Hematopoietic multipotent progenitor cell treated with erythropoietin and hydrocortisone succinate and interleukin-3 and kit ligand, for 8 days (in vitro differentiated cells): ENCODE measurements around the gene MUCL1.
"Not testable (repeated sequence)": the region's sequence is repeated elsewhere in the genome, so short reads cannot be mapped to it uniquely, and the experiment has no call there.

ENCODE experiments used
- DNase-seq: peaks from one replicate; pipeline ENCODE4 v3.0.0-alpha.2; 2015

MUCL1 gene, protein sequence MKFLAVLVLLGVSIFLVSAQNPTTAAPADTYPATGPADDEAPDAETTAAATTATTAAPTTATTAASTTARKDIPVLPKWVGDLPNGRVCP

DNA sequence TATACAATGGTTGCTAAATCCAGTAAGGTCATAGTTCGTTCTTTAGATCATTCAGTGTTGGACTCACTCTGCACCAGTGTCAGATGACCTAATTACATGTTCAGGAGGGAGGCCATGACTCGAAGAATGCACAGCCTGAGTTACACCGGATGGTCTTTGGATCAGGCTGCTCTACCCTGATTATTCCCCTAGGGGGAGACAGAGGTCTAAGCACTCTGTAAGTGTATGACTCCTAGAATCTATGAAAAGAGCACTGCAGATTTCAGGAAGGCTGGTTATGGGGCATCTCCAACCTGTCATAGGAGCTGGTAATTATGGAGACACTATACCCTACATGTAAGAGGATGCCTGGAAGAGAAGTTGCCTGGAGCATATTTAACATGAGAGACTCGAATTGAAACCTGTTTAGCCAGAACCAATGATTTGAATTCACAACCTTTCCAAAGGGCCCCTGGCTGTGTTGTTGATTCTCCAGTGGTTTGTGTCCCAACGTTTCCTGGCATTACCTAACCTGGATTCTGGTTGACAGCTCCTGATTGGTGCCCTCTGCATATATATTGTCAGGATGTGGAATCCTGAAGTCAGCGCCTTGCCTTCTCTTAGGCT is at the start of gene MUCL1:
Gene MUCL1, plus strand, starts transcription at position 584 of the 606 bp plus-strand sequence. CDS start 67 bp downstream, outside the sequence.
- DNase-seq: peak; percentile 82

DNA sequence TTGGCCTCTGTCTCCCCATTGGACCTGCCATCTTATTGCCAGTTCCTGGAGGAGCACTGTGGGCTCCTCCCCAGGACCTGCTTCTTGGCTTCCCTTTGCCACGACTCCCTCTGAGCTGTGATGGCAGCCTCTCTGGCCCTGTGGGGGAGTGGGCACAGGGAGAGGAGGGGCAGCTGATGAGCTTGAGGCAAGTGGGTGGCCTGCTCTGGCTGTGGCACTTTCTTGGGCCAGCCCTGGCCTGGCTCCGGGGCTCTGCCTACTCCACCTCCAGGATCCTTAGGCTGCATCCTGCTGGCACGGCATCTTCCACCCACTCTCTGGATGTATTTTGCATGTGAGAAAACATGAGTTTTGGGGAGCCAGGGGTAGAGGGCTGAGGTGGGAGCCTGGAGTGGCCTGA is 32.6 kb upstream of the MUCL1 start:
- DNase-seq: no peak

DNA sequence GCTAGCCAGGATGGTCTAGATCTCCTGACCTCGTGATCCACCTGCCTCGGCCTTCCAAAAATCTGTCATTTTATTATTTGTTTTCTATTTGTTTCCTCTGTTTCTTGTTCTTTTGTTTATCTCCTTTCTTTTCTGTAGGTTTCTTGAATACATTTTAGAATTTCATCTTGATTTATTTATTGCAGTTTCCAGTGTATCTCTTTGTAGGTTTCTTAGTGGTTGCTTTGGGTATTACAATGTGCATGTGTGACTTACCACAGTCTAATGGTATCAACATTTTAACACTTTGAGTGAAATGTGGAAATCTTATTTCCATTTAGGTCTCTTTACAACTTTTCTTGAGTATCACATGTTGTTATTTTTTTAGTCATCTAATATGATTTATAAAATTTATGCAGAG is 29.9 kb upstream of the MUCL1 start:
- no peak for DNase-seq

DNA sequence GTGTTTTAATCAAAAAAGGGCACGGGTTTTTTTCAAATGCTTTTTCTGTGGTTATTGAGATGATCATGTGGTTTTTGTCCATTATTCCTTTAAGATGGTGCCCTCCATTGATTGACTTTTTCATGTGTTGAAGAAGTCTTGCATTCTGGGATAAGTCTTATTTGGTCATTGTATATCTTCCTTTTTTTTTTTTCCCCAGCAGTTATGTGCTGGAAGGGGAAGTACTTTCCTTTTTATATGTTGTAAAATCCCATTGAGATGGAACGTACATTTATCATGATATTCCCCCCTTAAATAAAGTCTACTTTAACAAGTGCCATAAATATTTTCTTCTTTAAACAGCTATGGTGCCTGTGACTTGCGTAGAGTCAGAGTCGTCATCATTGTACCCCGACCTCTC is 24.8 kb upstream of the MUCL1 start:
- DNase-seq: no peak

GRCh38 chr12:54830199-54830598 is 24.1 kb upstream of the MUCL1 start:
- no peak for DNase-seq

GRCh38 chr12:54831631-54832030 is 22.7 kb upstream of the MUCL1 start:
- DNase-seq: no peak

GRCh38 chr12:54840244-54840865 is 14.0 kb upstream of the MUCL1 start:
- DNase-seq: no peak

- no peak for DNase-seq
Observed at GRCh38 chr12:54857406-54857805, 3.1 kb downstream of the MUCL1 start.

DNA sequence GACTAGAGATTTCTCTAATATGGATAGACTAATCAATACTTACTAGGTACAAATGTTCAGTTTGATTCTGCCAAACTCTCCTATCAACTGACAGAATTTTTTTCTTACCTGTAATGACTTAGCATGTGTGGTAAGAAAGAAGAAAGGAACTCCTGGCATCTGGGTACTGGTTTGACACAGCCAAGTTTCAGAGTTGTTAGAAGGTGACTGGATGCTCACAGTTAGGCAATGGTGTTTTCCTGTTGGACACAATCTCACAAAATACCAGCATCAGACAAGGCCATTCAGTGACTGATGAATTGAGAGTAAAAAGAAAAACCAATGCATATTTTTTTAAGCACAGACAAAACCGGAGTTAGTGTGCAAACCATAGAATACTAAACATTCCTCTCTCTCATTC is 4.2 kb downstream of the MUCL1 start:
- no peak for DNase-seq

DNA sequence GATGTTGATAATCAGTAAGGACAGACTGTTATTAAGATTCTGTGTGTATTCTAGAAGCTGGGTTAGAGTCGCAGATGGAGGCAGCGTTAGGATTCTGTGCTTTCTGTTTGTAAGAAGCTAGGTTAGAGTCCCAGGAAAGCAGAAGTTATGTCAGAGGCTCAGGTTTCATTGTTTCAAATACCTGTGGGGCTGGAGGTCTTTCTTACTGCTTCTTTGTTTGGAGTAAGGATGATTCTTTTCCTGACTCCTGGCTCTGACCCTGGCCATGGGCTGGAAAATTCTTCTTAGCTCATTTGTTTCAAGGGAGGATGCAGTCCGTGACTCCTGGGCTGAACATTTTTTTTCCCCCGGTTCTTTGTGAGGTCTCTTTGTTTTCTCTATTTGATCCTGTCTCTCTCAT is 5.2 kb downstream of the MUCL1 start:
- no peak for DNase-seq

- no peak for DNase-seq
Observed at GRCh38 chr12:54861927-54862326, 7.6 kb downstream of the MUCL1 start.

DNA sequence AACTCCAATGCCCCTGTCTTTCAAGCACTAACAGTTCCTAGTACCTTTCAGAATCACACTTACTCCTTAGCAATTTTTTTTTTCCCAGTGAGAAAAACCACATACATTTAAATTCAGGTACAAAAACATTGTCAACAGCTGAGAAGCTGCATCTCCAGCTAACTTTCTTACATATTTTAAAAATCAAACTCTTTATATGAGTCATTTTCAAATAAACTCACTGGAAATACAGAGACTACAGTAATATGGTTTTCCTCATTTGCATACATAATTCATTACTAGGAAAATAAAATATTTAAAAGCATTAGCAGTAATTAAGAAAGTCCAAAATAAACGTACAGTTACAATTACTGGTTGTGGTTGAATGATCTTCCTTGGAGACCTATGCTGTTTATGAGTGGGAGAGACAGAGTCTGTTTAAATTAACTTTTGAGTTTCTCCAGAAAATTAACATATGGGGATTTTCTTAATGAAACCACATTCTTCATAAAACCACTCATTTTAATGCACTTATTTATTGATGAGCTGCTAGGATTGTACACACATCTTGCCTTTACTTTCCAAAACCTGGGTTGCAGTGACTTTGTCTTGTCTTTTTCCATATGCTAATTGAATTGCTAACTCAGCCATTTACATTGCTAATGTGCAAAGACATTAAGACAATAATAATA is 9.8 kb downstream of the MUCL1 start:
- DNase-seq: no peak

DNA sequence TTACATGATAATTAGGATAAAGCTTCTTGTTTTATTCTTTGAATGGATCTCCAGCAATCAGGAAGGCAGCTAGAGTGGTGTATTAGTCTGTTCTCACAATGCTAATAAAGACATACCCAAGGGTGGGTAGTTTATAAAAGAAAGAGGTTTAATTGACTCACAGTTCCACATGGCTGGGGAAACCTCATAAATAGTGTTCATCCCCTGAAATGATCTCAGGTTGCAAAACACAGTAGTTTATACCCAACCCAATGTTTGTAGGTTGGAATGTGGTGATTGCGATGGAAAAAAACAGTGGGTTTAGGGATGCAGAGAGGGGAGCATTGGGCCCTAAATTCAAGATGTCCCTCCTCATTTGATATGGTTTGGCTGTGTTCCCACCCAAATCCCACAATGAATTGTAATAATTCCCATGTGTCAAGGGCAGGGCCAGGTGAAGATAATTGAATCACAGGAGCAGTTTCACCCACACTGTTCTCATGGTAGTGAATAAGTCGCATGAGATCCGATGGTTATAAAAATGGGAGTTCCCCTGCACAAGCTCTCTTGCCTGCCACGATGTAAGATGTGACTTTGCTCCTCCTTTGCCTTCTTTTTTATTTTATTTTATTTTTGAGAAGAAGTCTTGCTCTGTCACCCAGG is 11.5 kb downstream of the MUCL1 start:
- no peak for DNase-seq

GRCh38 chr12:54868690-54869089 is 14.4 kb downstream of the MUCL1 start:
- no peak for DNase-seq

DNA sequence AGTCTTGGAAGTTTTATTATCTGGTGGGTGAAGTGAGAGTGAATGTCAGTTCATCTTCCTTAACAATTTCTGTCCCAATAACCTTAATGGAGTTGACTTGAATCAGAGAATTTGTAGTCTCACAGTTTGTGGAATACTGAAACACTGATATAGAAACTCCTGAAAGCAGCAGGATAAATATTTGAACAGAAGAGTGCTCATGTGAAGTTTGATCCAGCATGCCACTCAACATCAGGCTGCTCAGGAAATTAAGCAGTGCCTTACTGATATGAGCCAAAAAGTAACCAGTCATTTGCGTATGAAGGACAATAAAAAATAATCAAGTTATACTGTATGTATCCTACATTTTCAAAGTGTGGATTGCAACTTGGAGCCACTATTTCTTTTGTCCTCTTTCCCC is 15.7 kb downstream of the MUCL1 start:
- DNase-seq: no peak

DNA sequence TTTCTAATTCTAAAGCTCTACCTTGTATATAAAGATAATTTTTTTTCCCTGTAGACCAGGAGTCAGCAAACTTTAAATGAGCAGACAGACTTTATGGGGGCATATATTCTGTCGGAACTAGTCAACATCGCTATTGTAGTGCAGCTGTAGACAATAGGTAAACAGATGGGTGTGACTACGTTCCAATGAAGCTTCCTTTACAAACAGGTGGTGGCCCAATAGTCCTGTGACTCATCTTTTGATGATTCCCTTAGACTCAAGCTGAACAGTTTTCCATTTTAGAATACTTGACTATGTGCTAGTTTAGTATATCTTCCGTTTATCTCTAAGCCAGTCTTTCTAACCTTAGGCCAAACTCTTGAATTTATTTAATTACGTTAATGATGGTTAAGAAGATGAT is 16.3 kb downstream of the MUCL1 start:
- DNase-seq: no peak

GRCh38 chr12:54879150-54879549 is 24.8 kb downstream of the MUCL1 start:
- DNase-seq: no peak

DNA sequence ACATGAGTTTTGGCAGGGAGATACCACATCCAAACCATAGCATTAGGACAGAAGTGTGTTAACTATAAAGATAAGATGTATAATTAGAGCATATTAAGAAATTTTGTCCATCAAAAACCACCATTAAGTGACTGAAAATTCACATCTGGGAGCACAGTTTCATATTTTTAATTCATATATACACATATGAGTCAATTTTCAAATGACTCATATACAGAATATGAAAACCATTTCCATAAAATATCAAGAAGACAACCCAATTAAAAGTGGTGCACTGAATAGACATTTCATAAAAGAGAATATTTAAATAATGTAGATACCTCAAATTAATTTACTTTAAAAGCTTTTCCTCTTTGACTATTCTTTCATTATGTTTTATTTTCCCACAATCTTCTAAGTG is 25.3 kb downstream of the MUCL1 start:
- DNase-seq: no peak

DNA sequence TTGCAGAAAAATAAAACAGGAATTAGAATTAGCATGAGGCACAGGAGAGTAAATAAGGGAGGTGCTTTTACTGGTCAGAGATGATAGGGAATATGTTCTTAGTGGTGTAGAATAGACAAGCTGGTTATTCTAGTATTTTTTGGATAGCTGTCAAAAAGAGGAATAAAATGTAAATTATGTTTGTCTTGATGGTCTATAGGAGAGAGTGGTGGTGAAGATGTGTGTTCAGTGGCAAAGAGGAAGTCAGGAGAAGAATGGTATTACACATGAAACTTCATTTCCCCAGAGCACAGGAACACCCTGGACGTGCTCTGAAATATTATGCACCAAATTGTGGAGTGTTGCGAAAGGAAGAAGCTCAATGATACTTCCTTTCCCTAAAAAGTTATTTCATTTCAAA is 27.8 kb downstream of the MUCL1 start:
- no peak for DNase-seq

DNA sequence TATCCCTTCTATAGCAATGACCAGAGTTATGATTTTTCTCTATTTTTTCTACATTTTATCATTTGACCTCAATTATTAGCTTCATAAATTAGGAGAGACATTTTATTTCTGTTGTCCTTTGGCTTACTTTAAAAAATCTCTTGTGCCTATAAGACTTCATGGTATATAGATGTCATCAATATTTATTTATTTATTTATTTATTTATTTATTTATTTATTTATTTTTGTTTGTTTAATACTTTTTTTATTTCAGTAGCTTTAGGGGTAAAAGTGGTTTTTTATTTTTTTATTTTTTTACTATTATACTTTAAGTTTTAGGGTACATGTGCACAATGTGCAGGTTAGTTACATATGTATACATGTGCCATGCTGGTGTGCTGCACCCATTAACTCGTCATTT is 28.3 kb downstream of the MUCL1 start:
- not testable (repeated sequence) for DNase-seq

- DNase-seq: not testable (repeated sequence)
Observed at GRCh38 chr12:54888428-54888827, 34.1 kb downstream of the MUCL1 start.

DNA sequence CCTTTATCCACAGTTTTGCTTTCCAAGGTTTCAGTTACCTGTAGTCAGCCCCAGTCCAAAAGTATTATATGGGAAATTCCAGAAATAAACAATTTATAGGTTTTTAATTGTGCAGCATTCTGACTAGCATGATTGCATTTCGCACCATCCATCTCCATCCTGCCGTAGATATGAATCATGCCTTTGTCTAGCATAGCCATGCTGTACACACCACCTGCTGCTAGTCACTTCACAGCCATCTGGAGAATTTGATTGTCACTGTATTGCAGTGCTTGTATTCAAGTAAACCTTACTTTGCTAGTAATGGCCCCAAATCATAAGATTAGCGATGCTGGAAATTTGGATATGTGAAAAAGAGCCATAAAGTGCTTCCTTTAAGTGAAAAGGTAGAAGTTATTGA is 36.0 kb downstream of the MUCL1 start:
- no peak for DNase-seq

- no peak for DNase-seq
Observed at GRCh38 chr12:54891717-54892478, 37.6 kb downstream of the MUCL1 start.
